Activated naive CD4-positive, alpha-beta T cell (primary cell): ENCODE results near the gene CDC27.
"Not testable (repeated sequence)": the region's sequence is repeated elsewhere in the genome, so short reads cannot be mapped to it uniquely, and the experiment has no call there.

ENCODE experiments used
- DNase-seq, 4 experiments: peaks; one replicate each; lab custom pipeline; 2025; lab: John Stamatoyannopoulos, UW

CDC27 gene

DNA sequence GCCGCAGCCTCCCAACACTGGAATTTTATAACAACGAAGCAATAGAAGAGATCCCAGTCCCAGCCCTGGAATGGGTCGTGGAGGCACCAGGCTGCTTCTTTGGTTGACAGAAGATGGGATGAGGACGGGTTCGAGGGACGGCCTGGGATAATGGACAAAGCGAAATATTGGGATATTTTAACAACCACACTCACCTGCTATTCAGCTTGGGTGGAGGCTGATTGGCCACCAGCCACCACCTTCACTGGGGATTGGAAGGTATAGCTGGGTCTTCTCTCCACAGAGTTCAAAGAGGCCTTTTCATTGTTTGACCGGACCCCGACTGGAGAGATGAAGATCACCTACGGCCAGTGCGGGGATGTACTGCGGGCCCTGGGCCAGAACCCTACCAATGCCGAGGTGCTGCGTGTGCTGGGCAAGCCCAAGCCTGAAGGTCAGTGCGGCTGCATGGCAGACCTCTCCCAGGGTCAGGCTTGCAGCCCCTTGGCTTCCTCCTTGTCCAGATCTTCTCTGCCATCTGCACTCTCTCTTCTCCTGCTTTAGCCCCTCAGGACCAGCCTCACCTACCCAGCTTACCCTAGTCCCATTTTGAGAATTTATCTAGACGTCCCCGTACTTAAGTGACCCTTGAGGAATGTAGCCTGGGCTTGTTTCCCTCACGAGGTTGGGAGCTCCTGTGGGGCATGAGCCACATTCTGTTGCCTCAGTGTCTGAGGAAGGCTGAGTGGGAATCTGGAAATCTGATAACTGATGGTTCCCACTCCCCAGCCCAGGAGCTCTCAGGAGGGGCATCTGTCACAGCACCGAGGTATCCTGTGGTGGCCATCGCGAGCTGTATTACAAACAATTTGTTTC lies 30.8 kb upstream of the CDC27 start:
- no peak for DNase-seq

DNA sequence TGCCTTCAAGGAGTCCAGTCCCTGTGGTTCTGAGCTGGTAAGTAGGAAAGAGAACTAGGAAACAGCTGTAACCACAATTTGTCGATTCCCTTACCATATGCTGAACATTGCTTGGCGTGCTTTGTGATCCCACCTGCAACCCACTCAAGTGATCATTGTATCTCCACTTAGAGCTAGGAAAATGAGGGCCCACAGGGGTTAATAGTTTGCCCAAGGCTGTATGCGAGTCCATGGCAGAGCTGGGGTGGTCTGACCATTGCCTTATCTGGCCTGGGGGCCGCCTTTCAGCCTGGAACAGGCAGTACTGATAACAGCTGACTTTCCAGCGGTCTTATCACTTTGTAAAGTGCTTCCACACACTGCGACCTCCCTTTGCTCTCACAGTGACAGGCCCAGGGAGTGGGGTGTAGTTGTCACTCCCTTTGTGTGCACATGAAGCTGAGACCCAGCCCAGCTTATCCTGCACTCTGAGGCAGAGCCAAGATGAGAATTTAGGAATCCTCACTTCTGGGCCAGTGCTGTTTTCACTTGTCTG lies 29.9 kb upstream of the CDC27 start:
- DNase-seq: no peak

DNA sequence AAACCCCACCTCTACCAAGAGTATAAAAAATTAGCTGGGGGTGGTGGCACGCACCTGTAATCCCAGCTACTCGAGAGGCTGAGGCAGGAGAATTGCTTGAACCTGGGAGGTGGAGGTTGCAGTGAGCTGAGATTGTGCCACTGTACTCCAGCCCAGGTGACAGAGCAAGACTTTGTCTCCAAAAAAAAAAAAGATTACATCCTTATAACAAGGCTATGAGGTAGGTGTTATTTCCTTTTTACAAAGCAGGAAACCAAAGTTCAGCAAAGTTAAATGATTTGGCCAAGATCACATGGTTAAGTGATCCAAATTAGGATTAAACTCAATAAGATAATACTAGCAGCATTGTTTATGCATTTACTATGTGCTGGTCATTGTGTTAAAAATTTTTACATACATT lies 28.2 kb upstream of the CDC27 start:
- not testable (repeated sequence) for DNase-seq

DNA sequence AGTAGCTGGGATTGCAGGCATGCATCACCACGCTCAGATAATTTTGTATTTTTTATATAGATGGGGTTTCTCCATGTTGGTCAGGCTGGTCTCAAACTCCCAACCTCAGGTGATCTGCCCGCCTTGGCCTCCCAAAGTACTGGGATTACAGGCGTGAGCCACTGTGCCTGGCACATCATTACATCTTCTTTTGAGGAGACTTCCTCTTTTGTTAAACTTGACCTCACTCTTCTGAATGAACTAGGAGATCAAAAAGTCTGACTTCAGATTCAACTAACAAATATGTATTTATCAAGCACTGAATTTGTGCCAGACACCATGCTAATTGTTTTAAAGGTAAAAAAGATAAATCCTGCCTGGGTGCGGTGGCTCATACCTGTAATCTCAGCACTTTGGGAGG lies 27.7 kb upstream of the CDC27 start:
- DNase-seq: not testable (repeated sequence)

DNA sequence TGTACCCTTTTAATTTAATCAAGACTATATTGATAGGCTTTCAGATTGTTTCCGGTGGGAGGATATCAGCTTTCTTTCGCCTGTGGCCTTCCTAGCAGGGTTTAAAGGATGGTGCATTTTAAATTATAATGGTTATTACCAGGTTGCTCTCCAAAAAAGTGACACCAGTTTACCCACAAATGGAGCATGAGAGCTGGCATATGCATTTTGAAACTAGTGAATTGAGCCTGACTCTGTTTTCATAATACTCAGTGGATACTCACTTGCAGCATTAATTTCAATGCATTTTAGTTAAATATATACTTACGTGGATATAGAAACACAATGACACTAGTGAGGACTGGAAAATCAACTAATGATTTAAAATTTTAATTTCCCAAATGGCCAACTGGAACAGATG lies 25.8 kb upstream of the CDC27 start:
- no peak for DNase-seq

DNA sequence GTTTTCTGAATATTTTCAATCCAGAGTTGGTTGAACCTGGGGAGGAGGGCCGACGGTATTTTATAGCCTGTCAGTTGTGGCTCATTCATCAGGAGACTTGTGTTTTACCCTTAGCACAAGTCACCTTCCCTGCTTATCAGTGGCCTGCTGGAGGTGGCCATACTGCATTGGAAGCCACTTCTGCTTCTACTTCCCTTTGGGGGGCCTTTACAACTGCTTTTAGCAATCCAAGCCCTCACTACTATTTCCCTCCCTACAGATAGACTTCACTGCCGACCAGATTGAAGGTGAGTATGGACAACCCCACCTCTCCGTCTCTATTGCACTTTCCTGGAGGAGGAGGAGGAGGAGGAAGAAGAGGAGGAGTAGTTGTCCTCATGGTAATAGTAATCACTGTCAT lies 24.4 kb upstream of the CDC27 start:
- no peak for DNase-seq

DNA sequence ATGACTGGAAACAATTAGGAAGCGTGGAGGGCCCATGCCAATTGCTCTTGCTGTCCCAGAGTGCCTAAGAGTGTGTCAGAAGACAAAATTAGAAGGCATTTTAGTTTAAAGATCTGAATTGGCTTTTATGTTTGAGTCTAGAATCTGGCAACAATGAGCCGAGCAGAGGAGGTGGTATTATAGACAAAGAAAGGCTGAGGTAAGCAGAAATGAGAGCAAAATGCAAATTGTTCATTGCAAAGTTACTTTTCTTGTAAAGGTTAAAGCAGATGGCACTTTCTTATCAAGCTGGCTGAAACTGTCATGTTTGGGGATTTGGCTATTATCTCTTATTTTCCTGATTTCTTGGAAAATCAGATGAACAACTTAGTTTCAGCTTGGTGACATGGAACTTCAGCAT lies 23.4 kb upstream of the CDC27 start:
- DNase-seq: no peak

DNA sequence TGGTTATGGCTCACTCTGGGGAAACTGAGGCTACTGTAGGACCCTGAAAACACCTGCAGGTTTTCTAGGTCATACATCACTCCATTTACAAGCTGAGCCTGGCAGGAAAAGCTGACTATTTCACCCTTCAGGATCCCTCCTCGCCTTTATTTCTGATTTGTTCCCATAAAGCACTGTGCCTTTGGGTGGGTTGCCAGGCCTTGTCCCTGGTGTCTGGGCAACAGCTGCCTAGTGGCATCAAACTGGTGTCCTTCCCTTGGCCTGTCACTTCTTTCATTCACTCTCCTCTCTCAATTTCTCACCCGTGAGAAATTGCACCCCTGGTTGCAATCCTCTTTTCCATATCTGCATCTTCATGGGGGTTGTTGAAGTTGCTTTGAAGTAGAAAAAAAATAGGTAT lies 21.7 kb upstream of the CDC27 start:
- DNase-seq: no peak

DNA sequence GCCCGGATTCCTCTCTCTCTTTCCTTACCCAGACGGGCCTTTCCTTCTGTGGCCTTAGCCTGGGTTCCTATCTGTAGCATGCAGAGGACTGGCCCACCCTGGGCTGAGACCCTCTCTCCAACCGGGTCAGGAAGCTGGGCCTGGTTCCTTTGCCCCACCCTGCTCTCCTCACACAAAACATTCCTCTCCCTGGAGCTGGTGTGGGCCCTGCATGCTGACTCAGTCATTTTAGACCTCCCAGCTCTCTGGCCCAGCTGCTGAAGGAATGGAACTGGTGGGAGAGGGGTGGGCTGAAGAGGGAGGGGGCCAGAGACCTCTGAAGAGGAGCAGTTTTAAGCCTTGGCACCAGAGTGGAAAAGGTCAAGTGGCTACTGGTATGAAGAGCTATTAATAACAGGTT lies 21.0 kb upstream of the CDC27 start:
- DNase-seq: no peak

DNA sequence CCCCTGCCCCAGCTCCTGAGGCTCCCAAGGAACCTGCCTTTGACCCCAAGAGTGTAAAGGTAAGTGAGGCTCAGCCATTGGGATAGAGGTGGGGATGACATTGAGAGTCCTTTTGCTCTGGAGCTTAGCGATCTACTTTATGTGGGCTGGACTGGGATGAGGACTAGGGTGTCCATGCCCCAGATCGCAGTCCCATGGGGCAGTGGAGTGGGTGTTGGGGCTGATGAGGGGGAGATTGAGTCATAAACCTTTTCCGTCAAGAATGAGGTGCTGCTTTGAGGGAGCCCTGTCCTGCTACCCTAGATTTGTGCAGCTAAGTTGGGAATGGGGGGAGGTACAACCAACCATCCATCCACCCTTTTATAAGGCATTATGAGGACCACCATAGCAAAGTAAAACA lies 20.4 kb upstream of the CDC27 start:
- DNase-seq: no peak

DNA sequence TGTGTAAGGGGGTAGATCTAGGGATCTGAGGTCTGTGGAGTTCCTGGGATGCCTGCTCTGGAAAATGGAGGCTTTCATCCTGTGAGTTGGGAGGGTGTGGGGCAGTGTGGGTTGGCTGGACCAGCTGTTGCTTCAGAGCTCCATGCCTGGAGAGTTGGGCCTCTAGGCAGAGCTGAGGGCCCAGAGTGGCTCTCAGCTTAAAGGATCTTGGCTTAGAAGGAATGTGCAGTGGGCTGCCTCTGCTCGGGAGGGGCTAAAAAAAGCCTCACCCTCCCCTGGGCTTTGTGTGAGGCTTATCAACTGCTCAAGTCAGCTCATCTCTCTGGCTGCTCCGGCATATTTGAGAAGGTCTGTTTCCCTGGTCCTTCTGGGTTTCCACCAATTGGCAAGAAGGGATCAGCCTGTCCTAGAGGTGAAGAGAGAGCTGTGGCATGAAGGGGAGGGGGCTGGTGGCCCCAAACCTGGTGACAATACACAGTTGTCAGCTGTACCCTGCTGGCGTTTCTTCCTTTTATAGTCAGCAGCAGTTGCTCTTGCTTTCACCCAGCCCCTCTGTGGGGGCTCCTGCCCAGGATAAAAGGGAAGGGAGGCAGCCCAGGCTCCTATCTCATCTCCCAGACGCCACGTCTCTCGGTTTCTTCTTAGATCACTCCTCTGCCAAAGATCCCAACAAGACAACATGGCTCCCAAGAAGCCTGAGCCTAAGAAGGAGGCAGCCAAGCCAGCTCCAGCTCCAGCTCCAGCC lies 19.8 kb upstream of the CDC27 start, which contains the start of gene MYL4:
MYL4 (plus strand) TSS at position 605 of the 745 bp plus-strand sequence; CDS start at position 680, 75 bp downstream.
- DNase-seq: no peak

DNA sequence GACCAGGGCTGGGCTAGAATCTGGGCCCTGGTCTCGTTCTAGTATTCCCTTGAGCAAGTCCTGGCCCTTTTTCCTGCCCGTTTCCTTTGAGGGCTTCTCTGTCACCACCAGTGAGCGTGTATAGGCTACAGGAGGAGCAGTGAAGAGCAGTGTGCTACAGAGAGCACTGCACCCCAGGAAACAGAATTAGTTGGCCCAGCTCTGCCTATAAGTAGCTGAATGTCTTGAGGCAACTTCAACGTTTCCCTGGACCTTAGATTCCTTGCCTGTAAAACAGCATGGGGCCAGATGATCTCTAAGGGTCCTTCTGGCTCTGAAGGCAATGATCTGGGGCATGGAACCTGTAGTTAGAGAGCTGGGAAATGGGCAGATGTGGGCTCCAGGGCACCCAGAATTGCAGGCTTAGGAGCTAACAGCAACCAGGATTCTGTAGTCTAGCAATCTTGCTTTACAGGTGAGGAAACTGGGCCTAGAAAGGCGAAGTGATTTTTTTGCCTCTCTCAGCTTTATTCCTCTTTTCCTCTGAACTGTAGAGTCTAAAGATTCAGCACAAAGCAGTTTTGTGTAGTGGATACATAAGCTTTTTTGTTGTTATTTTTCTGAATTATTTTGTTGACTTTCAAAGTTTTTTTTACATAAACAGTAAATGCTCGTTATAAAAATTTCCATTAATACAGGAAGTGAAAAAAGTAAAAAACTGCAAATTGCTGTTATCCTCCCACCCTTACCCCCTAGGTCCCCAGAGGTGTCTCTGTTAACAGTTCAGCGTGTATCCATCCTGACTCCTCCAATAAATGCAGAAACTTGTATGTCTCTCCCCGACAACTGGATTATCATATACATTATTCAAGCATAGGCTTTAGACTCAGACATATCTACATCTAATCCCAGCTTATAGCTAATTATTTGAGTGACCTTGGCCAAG lies 18.3 kb upstream of the CDC27 start:
- no peak for DNase-seq

DNA sequence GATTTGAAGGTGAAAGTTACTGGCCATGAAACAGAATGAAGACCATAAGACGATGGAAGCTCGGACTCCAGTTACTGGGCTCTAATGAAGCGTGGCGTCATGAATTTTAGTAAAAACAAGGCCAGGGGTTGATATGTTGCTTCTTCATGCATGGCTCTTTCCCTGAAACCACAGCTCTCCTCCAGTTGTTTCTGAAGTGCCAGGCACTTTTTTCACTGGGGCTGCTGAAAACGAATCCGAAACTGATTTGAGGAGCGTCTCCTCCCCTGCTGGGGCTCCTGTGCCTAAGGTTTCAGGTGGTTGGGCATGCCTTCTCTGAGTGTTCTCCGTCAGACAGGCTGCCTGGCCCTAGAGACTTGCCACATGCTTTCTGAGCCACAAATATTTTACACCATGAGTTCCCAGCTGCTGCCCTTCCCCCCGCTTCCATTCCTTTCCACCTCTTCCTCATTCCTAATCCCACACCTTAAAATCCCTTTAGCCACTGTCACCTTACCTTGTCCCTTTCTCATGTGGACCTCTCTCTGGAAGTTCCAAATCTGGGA lies 16.4 kb upstream of the CDC27 start:
- peak in 1 of 4 experiments; percentile 45 for DNase-seq

DNA sequence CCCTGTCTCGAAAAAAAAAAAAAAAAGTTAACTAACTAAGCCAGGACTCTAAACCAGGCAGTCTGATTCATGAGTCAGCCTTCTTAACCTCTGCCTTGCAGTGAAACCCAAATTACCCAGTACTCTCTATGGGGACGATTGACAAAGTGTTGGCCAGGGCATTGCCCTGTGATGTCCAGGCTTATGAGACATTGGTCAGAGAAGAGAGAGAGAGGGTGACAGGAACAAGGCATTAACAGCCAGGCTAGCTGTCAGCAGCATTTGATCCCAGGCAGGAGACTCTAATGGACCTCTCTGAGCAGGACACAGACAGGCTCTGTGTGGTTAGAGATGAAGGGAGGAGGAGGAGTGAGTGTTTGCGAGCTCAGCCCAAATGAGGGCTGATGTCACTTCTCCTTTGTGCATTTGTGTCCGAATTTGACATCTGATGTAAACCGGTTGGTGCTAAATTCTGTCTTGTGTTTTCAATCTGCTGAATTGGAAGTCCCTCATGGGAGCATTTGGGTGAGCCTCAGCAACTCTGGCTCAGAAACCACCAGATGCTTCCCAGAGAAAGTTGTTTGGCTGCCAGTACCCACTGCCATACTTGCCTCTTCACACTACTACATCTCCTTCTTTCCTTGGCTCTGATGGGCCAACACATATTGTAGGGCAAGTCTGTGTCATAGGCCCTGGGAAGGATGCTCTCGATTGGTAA lies 15.8 kb upstream of the CDC27 start:
- no peak for DNase-seq

DNA sequence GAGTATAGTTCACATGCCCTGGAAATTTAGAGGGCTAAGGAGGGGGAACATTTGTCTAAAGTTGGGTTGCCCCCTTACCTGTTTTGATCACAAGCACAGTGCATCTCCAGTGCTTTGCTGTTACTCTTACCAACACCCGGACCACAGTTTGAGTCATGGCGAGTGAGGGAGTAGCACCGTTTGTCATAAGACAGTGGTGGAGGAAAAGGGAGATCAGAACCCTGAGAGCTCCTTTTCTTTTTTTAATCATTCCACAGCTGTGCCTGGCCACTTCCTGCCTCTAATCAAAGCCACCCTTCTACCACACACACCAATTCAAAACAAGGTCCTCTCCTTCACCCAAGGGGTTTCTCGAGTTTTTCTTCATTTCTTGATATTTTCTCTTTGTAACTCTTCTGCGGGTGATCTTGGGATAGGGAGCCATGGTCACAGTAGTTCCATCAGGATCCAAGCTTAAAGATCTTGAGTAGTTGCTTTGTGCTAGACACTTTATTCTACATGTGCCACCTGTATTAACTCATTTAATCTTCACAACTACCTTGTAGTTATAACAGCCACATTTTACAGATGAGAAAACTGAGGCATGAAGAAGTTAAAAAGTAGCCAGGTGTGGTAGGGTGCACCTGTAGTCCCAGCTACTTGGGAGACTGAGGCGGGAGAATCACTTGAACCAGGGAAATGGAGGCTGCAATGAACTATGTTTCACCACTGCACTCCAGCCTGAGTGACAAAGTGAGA lies 15.1 kb upstream of the CDC27 start:
- peak in 1 of 4 experiments; percentile 5 for DNase-seq

DNA sequence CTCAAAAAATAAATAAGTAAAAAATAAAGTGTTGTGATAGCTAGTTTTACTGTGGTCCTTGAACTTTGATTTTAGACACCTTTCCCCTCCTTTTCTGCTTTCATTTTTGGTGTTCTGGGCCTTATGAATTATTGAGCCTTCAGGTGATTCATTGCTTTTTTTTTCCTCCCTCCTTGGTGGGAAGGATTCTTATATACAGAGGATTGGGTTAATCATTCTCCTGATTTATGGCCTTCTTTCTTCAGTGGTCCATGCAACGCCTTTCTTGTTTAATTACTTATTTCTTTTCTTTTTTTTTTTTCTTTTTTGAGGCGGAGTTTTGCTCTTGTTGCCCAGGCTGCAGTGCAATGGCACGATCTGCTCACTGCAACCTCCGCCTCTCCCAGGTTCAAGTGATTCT lies 12.1 kb upstream of the CDC27 start:
- DNase-seq: no peak

DNA sequence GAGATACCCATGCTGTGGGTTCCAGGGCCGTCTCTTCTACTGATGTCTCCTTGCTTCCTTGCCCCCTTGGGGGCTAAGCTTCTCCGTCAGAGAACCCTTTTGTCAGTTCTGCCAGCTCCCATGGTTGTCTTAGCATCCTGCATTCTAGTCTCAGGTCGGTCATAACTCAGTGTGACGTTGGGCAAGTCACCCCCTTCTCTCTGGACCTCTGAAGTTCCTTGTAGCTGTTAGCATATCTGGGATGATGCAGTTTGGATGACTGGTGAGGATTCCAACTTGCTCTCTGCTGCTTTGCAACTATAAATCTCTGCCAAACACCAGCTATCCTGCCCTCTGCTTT lies 11.2 kb upstream of the CDC27 start:
- DNase-seq: no peak

DNA sequence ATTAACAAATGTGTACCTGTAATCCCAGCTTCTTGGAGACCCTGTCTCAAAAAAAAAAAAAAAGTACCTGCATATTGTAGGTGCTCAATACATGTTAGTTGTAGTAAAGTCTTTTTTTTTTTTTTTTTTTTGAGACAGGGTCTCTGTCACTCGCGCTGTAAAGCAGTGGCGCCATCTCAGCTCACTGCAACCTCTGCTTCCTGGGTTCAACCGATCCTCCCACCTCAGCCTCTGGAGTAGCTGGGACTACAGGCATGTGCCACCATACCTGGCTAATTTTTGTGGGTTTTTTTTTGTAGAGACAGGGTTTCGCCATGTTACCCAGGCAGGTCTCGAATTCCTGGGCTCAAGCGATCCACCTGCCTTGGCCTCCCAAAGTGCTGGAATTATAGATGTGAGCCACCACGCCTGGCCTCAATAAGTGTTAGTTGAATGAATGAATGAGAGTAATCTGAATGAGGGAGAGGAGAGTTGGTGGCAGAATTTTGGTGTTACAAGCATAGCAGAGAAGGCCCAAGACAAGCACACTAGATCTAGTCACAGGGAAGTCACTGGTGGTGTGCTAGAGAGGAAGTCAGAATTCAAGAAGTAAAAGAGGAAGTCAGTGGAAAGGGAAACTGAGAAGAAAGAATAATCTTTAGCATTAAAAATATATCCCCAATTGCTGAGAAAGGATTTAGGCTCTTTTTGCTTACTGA lies 10.7 kb upstream of the CDC27 start:
- DNase-seq: no peak

DNA sequence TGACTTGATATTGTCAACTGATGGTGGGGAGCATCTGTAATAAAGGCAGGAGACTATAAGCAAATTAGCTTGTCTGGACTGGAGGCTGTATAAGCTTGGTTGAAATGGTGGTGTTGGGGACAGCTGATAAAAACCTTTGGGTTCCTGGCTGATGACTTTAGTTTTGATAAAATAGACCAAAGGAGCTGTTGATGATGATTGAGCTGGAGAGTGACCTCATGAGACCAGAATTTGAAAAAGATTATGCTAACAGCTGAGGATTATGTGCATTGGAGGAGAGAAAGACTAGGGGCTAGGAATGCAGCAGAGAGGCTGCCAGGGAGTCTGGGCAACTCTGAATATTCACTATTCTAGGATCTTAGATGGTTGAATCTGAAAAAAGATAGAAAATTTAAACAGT lies 8.7 kb upstream of the CDC27 start:
- DNase-seq: no peak
